Omental fat pad (tissue), 4 donors: ENCODE measurements around the gene DPP9. TPM values are rescaled to one million over a fixed set of nuclear protein-coding genes. Genes with fewer than 3 reads are reported as not detected.
"Not testable (repeated sequence)": the region's sequence is repeated elsewhere in the genome, so short reads cannot be mapped to it uniquely, and the experiment has no call there.

Experiments
- ATAC-seq: fragments of 150-250 bp; one replicate; pipeline ENCODE4 v1.9.1; 2016; ENCODE audit warnings: mild to moderate bottlenecking, moderate library complexity; ENCODE audit not compliant: low FRiP score
- DNase-seq: peaks from one replicate; pipeline ENCODE4 v3.0.0-alpha.2; 2019; ENCODE audit warnings: low spot score
- total RNA-seq, 4 donors: library from RNA; depleted of rRNA; stranded (reverse); fragments of >200 nt; gene quantifications; one replicate each; pipeline ENCODE4 v1.1.0, GENCODE V29; 2016
- TF ChIP-seq, protein P1 (sequence below), 3 donors: fragments of 450-650 bp; IDR thresholded peaks; one replicate each; pipeline ENCODE4 v1.5.1; 2016 to 2017; ENCODE audit warnings: antibody characterized with exemption in 3 of 3, mild to moderate bottlenecking in 3 of 3, moderate library complexity in 2 of 3

DPP9 gene
- total RNA-seq, 4 donors from 2014 or later = 25.3 to 42.9 (median 41.0) TPM

DNA sequence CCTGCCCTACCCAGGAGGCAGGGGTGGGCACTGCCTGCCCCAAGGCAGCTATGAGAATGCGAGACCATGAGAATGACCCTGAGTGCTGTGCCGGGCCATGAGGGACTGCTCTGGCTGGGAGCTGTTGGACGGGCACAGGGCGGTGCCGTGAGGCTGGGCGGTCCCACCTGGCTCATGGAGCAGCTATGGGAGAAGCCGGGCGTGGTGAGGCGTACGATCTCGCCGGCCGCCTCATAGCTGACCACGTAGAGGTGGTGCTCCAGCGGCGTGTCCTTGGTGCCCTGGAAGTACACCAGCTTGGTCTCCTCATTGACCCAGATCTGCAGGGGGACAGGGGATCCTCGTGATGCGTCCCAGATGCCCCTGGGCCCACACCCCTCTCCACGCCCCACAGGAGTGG lies 34.2 kb downstream of the DPP9 start:
- TF ChIP-seq, protein P1, sequence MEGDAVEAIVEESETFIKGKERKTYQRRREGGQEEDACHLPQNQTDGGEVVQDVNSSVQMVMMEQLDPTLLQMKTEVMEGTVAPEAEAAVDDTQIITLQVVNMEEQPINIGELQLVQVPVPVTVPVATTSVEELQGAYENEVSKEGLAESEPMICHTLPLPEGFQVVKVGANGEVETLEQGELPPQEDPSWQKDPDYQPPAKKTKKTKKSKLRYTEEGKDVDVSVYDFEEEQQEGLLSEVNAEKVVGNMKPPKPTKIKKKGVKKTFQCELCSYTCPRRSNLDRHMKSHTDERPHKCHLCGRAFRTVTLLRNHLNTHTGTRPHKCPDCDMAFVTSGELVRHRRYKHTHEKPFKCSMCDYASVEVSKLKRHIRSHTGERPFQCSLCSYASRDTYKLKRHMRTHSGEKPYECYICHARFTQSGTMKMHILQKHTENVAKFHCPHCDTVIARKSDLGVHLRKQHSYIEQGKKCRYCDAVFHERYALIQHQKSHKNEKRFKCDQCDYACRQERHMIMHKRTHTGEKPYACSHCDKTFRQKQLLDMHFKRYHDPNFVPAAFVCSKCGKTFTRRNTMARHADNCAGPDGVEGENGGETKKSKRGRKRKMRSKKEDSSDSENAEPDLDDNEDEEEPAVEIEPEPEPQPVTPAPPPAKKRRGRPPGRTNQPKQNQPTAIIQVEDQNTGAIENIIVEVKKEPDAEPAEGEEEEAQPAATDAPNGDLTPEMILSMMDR (IDR thresholded peaks at IDR 0.05) = no peak
- ATAC-seq = no peak

DNA sequence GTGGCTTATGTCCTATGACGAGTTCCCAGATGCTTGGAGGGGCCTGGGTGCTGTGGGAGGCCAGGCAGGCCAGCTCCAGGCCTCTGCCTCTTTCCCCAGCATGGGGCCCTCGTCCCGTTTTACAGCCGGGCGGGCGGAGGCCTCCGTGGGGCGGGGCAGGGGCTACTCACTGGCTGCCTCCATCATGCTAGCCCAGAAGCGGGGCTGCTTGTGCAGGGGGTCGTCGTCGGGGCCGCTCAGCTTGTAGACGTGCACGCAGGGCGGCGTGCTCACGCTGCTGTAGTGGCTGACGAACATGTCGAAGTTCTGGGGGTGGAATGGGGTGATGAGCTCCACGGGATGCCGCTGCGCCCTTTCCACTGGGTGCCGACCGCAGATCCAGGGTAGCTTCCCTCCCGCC lies 35.1 kb downstream of the DPP9 start:
- ATAC-seq = no peak

More for the DNA sequence above, 34.2 kb downstream of the DPP9 start:
- no peak for DNase-seq

DNA sequence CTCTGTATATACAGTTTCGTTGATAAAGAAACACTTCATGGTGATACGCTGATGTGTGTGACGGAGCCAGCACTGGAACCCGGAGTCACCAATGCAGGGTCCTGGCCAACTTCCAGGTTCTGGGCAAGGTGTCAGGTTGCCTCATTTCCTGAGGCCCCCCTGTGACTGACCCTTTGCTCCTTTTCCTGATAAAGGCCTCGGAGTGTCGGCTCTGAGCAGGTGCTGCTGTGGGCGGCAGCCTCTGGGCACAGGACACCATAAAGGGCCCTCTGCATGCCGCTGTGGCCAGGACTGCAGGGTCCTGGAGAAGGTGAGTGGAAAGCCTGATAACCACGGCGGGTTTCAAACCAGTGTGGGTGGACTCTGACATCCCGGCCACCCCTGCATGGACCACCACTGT lies 36.2 kb downstream of the DPP9 start:
- no peak for DNase-seq
- TF ChIP-seq, protein P1 (IDR thresholded peaks at IDR 0.05) = no peak
- no peak for ATAC-seq

More for the DNA sequence above, 35.1 kb downstream of the DPP9 start:
- TF ChIP-seq, protein P1 (IDR thresholded peaks at IDR 0.05) = no peak
- no peak for DNase-seq

DNA sequence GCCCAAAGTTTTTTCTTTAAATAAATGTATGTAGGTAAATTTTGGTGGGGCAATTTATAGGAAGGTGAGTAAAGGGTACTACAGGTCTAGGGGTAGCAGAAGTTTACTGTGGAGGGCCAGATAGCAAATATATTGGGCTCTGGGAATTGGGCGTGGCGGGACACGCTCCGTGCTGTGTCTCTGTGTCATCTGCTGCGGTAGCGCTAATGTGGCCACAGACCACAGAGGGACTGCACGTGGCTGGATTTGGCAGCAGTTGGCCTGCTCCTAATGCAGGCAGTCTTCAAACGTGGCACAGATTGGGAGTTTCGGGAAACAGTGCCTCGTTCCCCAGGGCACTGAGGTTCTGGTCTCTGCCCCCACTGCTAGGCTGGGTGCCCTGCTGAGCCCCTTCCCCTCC lies 36.9 kb downstream of the DPP9 start:
- DNase-seq = no peak
- no peak for ATAC-seq
- TF ChIP-seq, protein P1 (IDR thresholded peaks at IDR 0.05) = no peak

DNA sequence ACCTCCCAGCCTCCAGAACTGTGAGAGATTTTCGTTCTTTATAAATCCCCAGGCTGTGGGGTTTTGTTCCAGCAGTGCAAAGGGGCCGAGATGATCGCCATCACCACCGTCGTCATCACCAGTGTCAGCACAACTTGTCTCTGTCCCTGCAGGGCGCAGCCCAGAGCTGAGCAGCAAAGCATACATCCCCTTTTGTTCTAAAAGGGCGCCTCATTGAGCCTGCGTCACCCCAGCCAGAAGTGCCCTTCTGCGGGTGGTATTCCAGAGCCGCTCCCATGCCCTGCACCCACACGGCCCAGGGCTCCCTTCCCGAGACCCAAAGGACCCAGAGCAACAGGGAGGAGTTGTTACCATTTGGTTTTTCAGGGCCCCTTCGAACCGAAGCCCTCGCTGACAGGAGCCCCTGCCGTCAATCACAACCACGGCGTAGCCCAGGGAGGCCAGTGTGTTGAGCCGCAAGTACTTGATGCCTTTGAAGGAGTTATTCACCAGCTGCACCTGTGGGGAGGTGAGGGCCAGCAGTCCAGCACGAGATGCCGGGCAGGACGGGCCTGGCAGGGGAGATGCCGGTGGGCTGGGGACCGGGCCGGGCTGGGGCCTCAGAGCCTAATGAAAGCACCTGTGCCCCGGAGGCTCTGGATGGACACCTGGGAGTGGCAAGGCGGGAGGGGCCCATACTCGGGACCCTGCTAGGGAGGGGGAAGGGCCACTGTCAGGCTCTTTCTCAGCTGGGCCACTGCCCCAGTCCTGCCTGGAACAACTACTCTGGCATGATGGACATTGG lies 39.1 kb downstream of the DPP9 start:
- ATAC-seq (no peak), DNase-seq (no peak)
- TF ChIP-seq, protein P1 (IDR thresholded peaks at IDR 0.05) = no peak

DNA sequence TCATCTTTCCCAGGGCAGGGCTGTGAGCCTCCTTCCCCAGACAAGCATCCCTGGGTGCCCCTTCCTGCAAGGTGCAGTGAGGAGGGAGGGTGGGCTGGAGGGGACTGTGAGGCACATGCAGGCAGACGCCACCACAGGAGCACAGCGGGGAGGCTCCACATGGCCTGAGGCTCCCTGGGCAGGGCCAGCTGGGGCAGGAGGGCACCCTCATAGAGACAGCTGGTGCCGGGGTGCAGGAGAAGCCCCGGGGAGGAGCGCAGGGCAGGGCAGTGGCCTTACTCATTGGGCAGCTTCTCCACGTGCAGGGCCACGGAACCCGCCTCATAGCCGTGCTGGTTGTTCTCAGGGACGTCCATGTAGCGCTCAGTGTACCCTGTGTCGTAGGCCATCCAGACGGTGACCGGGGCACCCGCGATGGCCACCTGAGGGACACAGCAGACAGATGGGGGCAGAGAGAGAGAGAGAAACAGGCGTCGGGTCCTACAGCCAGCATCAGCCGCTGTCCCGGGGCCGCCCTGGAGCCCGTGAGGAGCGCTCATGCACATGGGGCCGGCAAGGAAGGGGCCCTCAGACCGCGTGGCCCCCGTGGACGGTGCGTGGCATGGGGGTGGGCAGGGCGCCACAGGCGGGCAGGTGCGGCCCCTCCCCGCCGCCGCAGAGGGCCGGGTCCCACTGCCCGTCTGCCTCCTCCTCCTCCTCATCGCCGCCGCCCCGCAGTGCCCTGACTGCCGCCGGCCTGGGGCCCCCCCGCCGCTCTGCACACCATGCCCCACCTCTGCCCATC lies 41.0 kb downstream of the DPP9 start:
- TF ChIP-seq, protein P1 (IDR thresholded peaks at IDR 0.05) = no peak
- ATAC-seq = no peak
- no peak for DNase-seq

DNA sequence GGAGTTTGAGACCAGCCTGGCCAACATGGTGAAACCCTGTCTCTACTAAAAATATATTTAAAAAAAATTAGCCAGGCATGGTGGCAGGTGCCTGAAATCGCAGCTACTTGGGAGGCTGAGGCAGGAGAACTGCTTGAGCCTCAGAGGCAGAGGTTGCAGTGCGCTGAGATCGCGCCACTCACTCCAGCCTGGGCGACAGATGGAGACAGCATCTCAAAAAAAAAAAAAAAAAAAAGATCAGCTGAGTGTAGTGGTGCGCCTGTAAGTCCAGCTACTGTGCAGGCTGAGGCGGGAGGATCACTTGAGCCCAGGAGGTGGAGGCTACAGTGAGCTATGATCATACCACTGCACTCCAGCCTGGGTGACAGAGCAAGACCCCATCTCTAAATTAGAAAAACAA lies 43.6 kb downstream of the DPP9 start:
- not testable (repeated sequence) for ATAC-seq, DNase-seq
